Measurements from ENCODE around the gene CFAP77. TPM values are rescaled to one million over a fixed set of nuclear protein-coding genes. Genes with fewer than 3 reads are reported as not detected.

Gene CFAP77
- total and polyA plus RNA-seq, 2 of the 4 experiments (the other 2 are of a cell fraction): not detected

- Histone ChIP-seq H3K9me3 (ENCODE audit: control insufficient read depth, insufficient read depth, low read length) (no peaks in the 10 kb centered on the region), H3K14ac (replicated peaks; ENCODE audit: low read depth, low read length) (no peak overlapping the region), H4K8ac (ENCODE audit: low read depth in 2 of 2, low read length in 2 of 2) (no peak overlapping the region), H2AFZ (replicated peaks; ENCODE audit: low read length, poor library complexity) (no peak overlapping the region), H2BK20ac (ENCODE audit: low read depth, low read length) (no peak overlapping the region), H3K23ac (ENCODE audit: low read depth, low read length) (no peak overlapping the region), H3K27me3 (ENCODE audit: control insufficient read depth, insufficient read depth, low read length) (peaks cover 39% of the 10 kb centered on the region), H3K56ac (ENCODE audit: extremely low read depth, insufficient read depth, low read length) (no peak overlapping the region), H4K20me1 (ENCODE audit: insufficient read depth, low read length) (no peaks in the 10 kb centered on the region), H3K4me1 (ENCODE audit: control insufficient read depth, insufficient read depth, low read length) (no peaks in the 10 kb centered on the region), H2BK15ac (ENCODE audit: low read depth, low read length) (no peak overlapping the region), H3K4ac (ENCODE audit: low read depth, low read length) (no peak overlapping the region), H3K4me2 (ENCODE audit: low read depth, low read length) (no peak overlapping the region), H2AK5ac (ENCODE audit: low read depth, low read length) (no peak overlapping the region), H3K9me1 (ENCODE audit: insufficient read depth, low read length) (no peaks in the 10 kb centered on the region), H2BK5ac (ENCODE audit: low read depth, low read length, poor library complexity, severe bottlenecking) (no peak overlapping the region), H4K5ac (ENCODE audit: low read depth, low read length) (no peak overlapping the region), H4K91ac (ENCODE audit: insufficient read depth, low read depth, low read length) (no peak overlapping the region), H3K27ac (ENCODE audit: insufficient read depth, low read length) (no peak overlapping the region), H3K4me3 (ENCODE audit: insufficient read depth, low read depth, low read length) (no peak overlapping the region), H3K79me1 (ENCODE audit: low read depth in 1 of 2, low read length in 2 of 2) (no peaks in the 10 kb centered on the region), H2BK120ac (ENCODE audit: low read depth, low read length) (no peak overlapping the region), H3K18ac (ENCODE audit: low read depth, low read length) (no peak overlapping the region), H3K9ac (ENCODE audit: low read depth, low read length) (no peak overlapping the region), H2AK9ac (replicated peaks; ENCODE audit: low read depth, low read length, poor library complexity) (no peak overlapping the region), H3K36me3 (ENCODE audit: control insufficient read depth, insufficient read depth, low read length) (no peaks in the 10 kb centered on the region)
- no peak for ATAC-seq (ENCODE audit: low read depth)
- POLR2A ChIA-PET (ENCODE audit: unreplicated experiment): no interaction called here
- in situ Hi-C loops (cut with MboI; ENCODE audit: low sequenced_read_pairs) (no loop called here), intact Hi-C loops (cut with micrococcal nuclease) (no loop called here), dilution Hi-C loops (cut with HindIII; ENCODE audit: low sequenced_read_pairs, unreplicated experiment) (no loop called here)
- no TSS peak for BruUV-seq (replicated peaks)
- CTCF ChIA-PET: no interaction called here
- 62% methylated on average over 7 of the region's 11 CpGs; no CpG with 5 or more reads in 1 of the 2 experiments for WGBS, 2 experiments (ENCODE audit: extremely low coverage in 2 of 2, insufficient read length in 1 of 2)
- TF ChIP-seq NFE2L2 (IDR thresholded peaks at IDR 0.05; ENCODE audit: low read depth, low read length) (no peak), SMC3 (IDR thresholded peaks at IDR 0.05; ENCODE audit: low read depth, low read length) (no peak), CEBPB (IDR thresholded peaks at IDR 0.05; ENCODE audit: low read depth, low read length) (no peak), CTCF (conservative IDR thresholded peaks at IDR 0.05; ENCODE audit: low read depth, low read length) (no peak), BHLHE40 (IDR thresholded peaks at IDR 0.05; ENCODE audit: low read depth, low read length) (no peak)
- no peak for DNase-seq
Measured at GRCh38 chr9:132518626-132519025, 108.6 kb downstream of the CFAP77 start.
